HepG2 (cell line): ENCODE results near the gene LITAF. TPM values are rescaled to one million over a fixed set of nuclear protein-coding genes. Genes with fewer than 3 reads are reported as not detected.

Source experiments
- KMT2A ChIP-seq: sonication (generic); formaldehyde crosslinking; IDR thresholded peaks from 2 replicates; pipeline ENCODE4 v1.4.0; 2020; ENCODE audit warnings: missing genetic modification reagents
- MAFG ChIP-seq: sonication (generic); formaldehyde crosslinking; IDR thresholded peaks from 2 replicates; pipeline ENCODE4 v1.5.1; 2020; ENCODE audit warnings: mild to moderate bottlenecking, missing genetic modification reagents
- MAFK ChIP-seq, 2 experiments: IDR thresholded peaks in 1 of 2; conservative IDR thresholded peaks in 1 of 2; 2 replicates each; pipeline ENCODE4 v1.6.1; 2011; ENCODE audit warnings: improper control_type of control experiment in 2 of 2, low read length in 2 of 2
- NR2F6 ChIP-seq, 2 experiments: IDR thresholded peaks; 2 replicates each; pipeline ENCODE4 v1.6.1; 2016; ENCODE audit warnings: antibody characterized with exemption in 1 of 2, mild to moderate bottlenecking in 1 of 2
- TOE1 ChIP-seq: sonication (generic); formaldehyde crosslinking; IDR thresholded peaks from 2 replicates; pipeline ENCODE4 v1.4.0; 2020; ENCODE audit warnings: mild to moderate bottlenecking, missing genetic modification reagents
- YEATS4 ChIP-seq: sonication (generic); formaldehyde crosslinking; IDR thresholded peaks from 2 replicates; pipeline ENCODE4 v1.4.0; 2020; ENCODE audit warnings: missing genetic modification reagents, borderline replicate concordance
- YY1 ChIP-seq: IDR thresholded peaks from 2 replicates; pipeline ENCODE4 v1.6.1; 2011; ENCODE audit warnings: low read length, low read depth, moderate library complexity, mild to moderate bottlenecking; ENCODE audit not compliant: insufficient read depth, insufficient replicate concordance
- ZC3H13 ChIP-seq: sonication (generic); formaldehyde crosslinking; IDR thresholded peaks from 2 replicates; pipeline ENCODE4 v1.8.1; 2023; ENCODE audit warnings: mild to moderate bottlenecking, missing genetic modification reagents, moderate library complexity
- ZFY ChIP-seq: sonication (generic); formaldehyde crosslinking; IDR thresholded peaks from 2 replicates; pipeline ENCODE4 v1.4.0; 2020; ENCODE audit warnings: missing genetic modification reagents
- ZNF232 ChIP-seq: sonication (generic); formaldehyde crosslinking; IDR thresholded peaks from 2 replicates; pipeline ENCODE4 v1.4.0; 2020; ENCODE audit warnings: missing genetic modification reagents, borderline replicate concordance
- ZNF326 ChIP-seq: sonication (generic); formaldehyde crosslinking; IDR thresholded peaks from 2 replicates; pipeline ENCODE4 v1.4.0; 2020; ENCODE audit warnings: missing genetic modification reagents, borderline replicate concordance
- ZNF34 ChIP-seq: sonication (generic); formaldehyde crosslinking; IDR thresholded peaks from 2 replicates; pipeline ENCODE4 v1.4.0; 2020; ENCODE audit warnings: mild to moderate bottlenecking, missing genetic modification reagents, borderline replicate concordance
- ZNF782 ChIP-seq: sonication (generic); formaldehyde crosslinking; IDR thresholded peaks from 2 replicates; pipeline ENCODE4 v1.4.0; 2020; ENCODE audit warnings: missing genetic modification reagents, mild to moderate bottlenecking, borderline replicate concordance
- polyA plus RNA-seq, 8 experiments: library from polyadenylated mRNA; depleted of rRNA in 3 of 8; stranded (reverse) in 7 of 8; unstranded in 1 of 8; fragments of >200 nt; fragmentation: Illumina TruSeq in 4 of 8; extraction: Trizol in 4 of 8; gene quantifications; 2 replicates each; pipeline versions ENCODE4 v1.2.1 to v1.2.3, GENCODE V29; 2011 to 2016; ENCODE audit warnings: low read depth in 4 of 8, missing spikeins in 1 of 8, mixed read lengths in 1 of 8; ENCODE audit not compliant: insufficient read depth in 1 of 8
- total RNA-seq, 5 experiments: library from RNA; depleted of rRNA; stranded (reverse); fragments of >200 nt; fragmentation: Illumina TruSeq; extraction: Trizol; gene quantifications; 2 replicates each; pipeline ENCODE4 v1.2.3, GENCODE V29; 2016; ENCODE audit warnings: low read depth in 1 of 5
- TF ChIP-seq, protein P1 (sequence below): sonication (generic); formaldehyde crosslinking; IDR thresholded peaks from 2 replicates; pipeline ENCODE4 v1.4.0; 2020; ENCODE audit warnings: missing genetic modification reagents, mild to moderate bottlenecking, borderline replicate concordance

Gene LITAF
- total and polyA plus RNA-seq, 2 of the 13 experiments (the other 11 are each of a cell fraction or from before 2014, with no cell fraction given), result 80.1 to 141 TPM

DNA sequence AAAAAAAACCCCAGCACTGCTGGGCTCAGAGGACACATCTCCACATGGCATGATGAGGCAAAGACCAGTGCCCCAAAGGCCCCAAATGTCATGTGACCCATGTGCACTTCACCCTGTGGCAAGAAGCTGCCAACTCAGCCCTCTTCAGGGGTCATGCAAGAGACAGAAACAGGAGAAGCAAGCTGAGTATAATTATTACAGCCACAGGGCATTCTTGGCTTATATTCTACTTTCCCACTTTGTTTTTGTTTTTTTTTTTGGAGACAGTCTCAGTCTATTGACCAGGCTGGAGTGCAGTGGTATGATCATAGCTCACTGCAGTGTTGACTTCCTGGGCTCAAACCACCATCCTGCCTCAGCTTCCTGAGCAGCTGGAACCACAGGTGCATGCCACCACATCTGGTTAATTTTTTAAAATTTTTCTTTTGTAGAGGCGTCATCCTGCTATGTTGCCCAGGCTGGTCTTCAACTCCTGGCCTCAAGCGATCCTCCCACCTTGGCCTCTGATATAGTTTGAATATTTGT is 32.7 kb upstream of the LITAF start (continued):
- TF ChIP-seq ZNF232 (CRISPR knock-in tag), result no peak
- no peak for TF ChIP-seq ZNF34 (CRISPR knock-in tag)
- 0 out of 2 replicates have a peak, but pooled peaks have one; percentile 20 for TF ChIP-seq YEATS4 (CRISPR knock-in tag)
- no peak for TF ChIP-seq ZNF326 (CRISPR knock-in tag)
- TF ChIP-seq KMT2A, result no peak
- TF ChIP-seq ZFY (CRISPR knock-in tag), result no peak
- TF ChIP-seq YY1, result no peak
- no peak for TF ChIP-seq ZNF782 (CRISPR knock-in tag)
- TF ChIP-seq TOE1 (CRISPR knock-in tag), result no peak
- TF ChIP-seq NR2F6 (IDR thresholded peaks at IDR 0.05), result 0 out of 2 replicates have a peak, but pooled peaks have one; percentile 13
- TF ChIP-seq NR2F6 (CRISPR knock-in tag; IDR thresholded peaks at IDR 0.05), result no peak
- no peak for TF ChIP-seq ZC3H13 (CRISPR knock-in tag)
- TF ChIP-seq, protein P1, sequence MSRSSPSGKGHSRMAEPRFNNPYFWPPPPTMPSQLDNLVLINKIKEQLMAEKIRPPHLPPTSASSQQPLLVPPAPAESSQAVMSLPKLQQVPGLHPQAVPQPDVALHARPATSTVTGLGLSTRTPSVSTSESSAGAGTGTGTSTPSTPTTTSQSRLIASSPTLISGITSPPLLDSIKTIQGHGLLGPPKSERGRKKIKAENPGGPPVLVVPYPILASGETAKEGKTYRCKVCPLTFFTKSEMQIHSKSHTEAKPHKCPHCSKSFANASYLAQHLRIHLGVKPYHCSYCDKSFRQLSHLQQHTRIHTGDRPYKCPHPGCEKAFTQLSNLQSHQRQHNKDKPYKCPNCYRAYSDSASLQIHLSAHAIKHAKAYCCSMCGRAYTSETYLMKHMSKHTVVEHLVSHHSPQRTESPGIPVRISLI (CRISPR knock-in tag), result peak; percentile 45; the same call in 1 of the 2 replicates
- no peak for TF ChIP-seq MAFK (conservative IDR thresholded peaks at IDR 0.05 in 1 of 2, IDR thresholded peaks at IDR 0.05 in 1 of 2; ENCODE audit: low read length in 2 of 2)
- no peak for TF ChIP-seq MAFG
